K562 (cell line): ENCODE results near the gene CCL27. TPM values are rescaled to one million over a fixed set of nuclear protein-coding genes. Genes with fewer than 3 reads are reported as not detected.

Experiments
- C11orf30 ChIP-seq: fragments of 450-650 bp; IDR thresholded peaks from 2 replicates; pipeline ENCODE4 v1.6.1; 2016; ENCODE audit warnings: low read depth, mild to moderate bottlenecking
- CEBPG ChIP-seq, 3 experiments: fragments of 200-800 bp in 1 of 3; sonication (Bioruptor generic) in 1 of 3; sonication (generic) in 1 of 3; formaldehyde crosslinking in 1 of 3; IDR thresholded peaks in 2 of 3; conservative IDR thresholded peaks in 1 of 3; 2 replicates each; pipeline versions ENCODE4 v1.6.1 to v1.8.0; 2016 to 2022; ENCODE audit warnings: missing compliant biosample characterization in 2 of 3, missing genetic modification characterization in 2 of 3, mild to moderate bottlenecking in 1 of 3, missing genetic modification reagents in 1 of 3
- GATAD2B ChIP-seq: fragments of 450-650 bp; IDR thresholded peaks from 2 replicates; pipeline ENCODE4 v1.6.1; 2017; ENCODE audit warnings: mild to moderate bottlenecking, borderline replicate concordance
- HOXB6 ChIP-seq: fragments of 250-450 bp; sonication (Bioruptor Pico); IDR thresholded peaks from 2 replicates; pipeline ENCODE4 v1.5.1; 2022; ENCODE audit warnings: mild to moderate bottlenecking, borderline replicate concordance
- NFXL1 ChIP-seq: fragments of 450-650 bp; formaldehyde crosslinking; IDR thresholded peaks from 2 replicates; pipeline ENCODE4 v1.4.0; 2021; ENCODE audit warnings: mild to moderate bottlenecking
- NUFIP1 ChIP-seq: fragments of 450-650 bp; IDR thresholded peaks from 2 replicates; pipeline ENCODE4 v1.6.1; 2018; ENCODE audit not compliant: partially characterized antibody
- TOE1 ChIP-seq, 2 experiments: fragments of 450-650 bp in 1 of 2; sonication (generic) in 1 of 2; formaldehyde crosslinking in 1 of 2; IDR thresholded peaks; 2 replicates each; pipeline versions ENCODE4 v1.7.1 to v1.8.0; 2016 to 2022; ENCODE audit warnings: borderline replicate concordance in 2 of 2, mild to moderate bottlenecking in 2 of 2, antibody characterized with exemption in 1 of 2, inconsistent platforms in 1 of 2, low read depth in 1 of 2, missing genetic modification reagents in 1 of 2, moderate library complexity in 1 of 2
- ZNF197 ChIP-seq: fragments of 200-800 bp; sonication (Bioruptor generic); IDR thresholded peaks from 2 replicates; pipeline ENCODE4 v1.6.1; 2016; ENCODE audit warnings: low read depth, missing genetic modification characterization, missing compliant biosample characterization
- polyA plus RNA-seq, 8 experiments: library from polyadenylated mRNA; depleted of rRNA in 4 of 8; stranded (reverse) in 5 of 8; unstranded in 3 of 8; fragments of >200 nt; fragmentation: Nextera tagmentation in 2 of 8; fragmentation: Illumina TruSeq in 1 of 8; extraction: Ambion mirVana in 2 of 8; extraction: Trizol in 1 of 8; gene quantifications; 2 replicates each; pipeline versions ENCODE4 v1.2.1 to v1.2.3, GENCODE V29; 2011 to 2014; ENCODE audit warnings: inconsistent platforms in 1 of 8, missing spikeins in 1 of 8
- total RNA-seq, 7 experiments: library from RNA; depleted of rRNA in 6 of 7; stranded (reverse); fragments of >200 nt in 6 of 7; fragmentation: Illumina TruSeq in 2 of 7; extraction: Trizol in 2 of 7; gene quantifications; 2 replicates each; pipeline versions ENCODE4 v1.2.1 to v1.2.3, GENCODE V29; 2011 to 2021; ENCODE audit warnings: low replicate concordance in 1 of 7
- TF ChIP-seq, protein P1 (sequence below): fragments of 450-650 bp; IDR thresholded peaks from 2 replicates; pipeline ENCODE4 v1.6.1; 2016; ENCODE audit warnings: mild to moderate bottlenecking, moderate library complexity
- TF ChIP-seq, protein P2 (sequence below): fragments of 450-650 bp; IDR thresholded peaks from 2 replicates; pipeline ENCODE4 v1.6.1; 2017; ENCODE audit warnings: antibody characterized with exemption

The CCL27 gene
- total and polyA plus RNA-seq, 9 of the 15 experiments (the other 6 are each of a cell fraction or from before 2014, with no cell fraction given): 0.10 to 0.53 (median 0.27) TPM; not detected in 5

DNA sequence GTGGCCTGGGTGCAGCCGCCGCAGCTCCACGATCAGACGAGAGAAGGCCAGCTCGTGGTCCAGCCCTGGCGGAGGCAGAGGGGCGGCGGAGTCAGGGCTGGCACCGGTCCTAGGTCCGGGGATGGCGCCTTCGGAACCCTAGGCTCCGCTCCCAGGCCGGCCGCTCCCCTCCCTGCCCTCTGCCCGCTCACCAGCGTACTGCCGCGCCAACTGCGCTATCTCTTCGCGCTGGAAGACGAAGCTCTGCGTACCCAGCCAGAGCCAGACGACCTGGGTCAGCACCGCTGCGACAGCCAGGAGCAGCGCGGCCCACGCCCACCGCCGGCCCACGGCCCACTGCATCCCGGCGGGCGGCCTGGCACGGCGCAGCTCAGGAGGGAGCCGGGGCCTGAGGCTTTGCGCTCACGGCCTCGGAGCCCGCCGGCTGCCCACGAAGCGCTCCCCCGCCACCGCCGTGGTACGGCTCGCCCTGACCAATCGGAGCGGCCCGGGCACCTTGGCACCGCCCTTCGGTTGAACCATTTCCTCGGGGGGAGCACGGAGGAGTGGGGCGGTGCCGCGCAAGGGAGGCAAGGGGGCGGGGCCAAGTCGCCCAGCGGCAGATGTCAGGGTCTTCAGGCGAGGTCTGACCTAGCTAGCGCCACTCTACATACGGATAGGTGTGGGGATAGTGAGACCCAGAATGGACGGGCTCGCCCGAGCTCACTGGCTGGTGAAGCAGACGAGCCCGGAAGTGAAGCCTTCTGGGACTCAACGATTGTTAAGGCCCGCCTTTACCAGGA lies 24.9 kb downstream of the CCL27 start, which contains the start of gene SIGMAR1 (continued):
- TF ChIP-seq, protein P1, sequence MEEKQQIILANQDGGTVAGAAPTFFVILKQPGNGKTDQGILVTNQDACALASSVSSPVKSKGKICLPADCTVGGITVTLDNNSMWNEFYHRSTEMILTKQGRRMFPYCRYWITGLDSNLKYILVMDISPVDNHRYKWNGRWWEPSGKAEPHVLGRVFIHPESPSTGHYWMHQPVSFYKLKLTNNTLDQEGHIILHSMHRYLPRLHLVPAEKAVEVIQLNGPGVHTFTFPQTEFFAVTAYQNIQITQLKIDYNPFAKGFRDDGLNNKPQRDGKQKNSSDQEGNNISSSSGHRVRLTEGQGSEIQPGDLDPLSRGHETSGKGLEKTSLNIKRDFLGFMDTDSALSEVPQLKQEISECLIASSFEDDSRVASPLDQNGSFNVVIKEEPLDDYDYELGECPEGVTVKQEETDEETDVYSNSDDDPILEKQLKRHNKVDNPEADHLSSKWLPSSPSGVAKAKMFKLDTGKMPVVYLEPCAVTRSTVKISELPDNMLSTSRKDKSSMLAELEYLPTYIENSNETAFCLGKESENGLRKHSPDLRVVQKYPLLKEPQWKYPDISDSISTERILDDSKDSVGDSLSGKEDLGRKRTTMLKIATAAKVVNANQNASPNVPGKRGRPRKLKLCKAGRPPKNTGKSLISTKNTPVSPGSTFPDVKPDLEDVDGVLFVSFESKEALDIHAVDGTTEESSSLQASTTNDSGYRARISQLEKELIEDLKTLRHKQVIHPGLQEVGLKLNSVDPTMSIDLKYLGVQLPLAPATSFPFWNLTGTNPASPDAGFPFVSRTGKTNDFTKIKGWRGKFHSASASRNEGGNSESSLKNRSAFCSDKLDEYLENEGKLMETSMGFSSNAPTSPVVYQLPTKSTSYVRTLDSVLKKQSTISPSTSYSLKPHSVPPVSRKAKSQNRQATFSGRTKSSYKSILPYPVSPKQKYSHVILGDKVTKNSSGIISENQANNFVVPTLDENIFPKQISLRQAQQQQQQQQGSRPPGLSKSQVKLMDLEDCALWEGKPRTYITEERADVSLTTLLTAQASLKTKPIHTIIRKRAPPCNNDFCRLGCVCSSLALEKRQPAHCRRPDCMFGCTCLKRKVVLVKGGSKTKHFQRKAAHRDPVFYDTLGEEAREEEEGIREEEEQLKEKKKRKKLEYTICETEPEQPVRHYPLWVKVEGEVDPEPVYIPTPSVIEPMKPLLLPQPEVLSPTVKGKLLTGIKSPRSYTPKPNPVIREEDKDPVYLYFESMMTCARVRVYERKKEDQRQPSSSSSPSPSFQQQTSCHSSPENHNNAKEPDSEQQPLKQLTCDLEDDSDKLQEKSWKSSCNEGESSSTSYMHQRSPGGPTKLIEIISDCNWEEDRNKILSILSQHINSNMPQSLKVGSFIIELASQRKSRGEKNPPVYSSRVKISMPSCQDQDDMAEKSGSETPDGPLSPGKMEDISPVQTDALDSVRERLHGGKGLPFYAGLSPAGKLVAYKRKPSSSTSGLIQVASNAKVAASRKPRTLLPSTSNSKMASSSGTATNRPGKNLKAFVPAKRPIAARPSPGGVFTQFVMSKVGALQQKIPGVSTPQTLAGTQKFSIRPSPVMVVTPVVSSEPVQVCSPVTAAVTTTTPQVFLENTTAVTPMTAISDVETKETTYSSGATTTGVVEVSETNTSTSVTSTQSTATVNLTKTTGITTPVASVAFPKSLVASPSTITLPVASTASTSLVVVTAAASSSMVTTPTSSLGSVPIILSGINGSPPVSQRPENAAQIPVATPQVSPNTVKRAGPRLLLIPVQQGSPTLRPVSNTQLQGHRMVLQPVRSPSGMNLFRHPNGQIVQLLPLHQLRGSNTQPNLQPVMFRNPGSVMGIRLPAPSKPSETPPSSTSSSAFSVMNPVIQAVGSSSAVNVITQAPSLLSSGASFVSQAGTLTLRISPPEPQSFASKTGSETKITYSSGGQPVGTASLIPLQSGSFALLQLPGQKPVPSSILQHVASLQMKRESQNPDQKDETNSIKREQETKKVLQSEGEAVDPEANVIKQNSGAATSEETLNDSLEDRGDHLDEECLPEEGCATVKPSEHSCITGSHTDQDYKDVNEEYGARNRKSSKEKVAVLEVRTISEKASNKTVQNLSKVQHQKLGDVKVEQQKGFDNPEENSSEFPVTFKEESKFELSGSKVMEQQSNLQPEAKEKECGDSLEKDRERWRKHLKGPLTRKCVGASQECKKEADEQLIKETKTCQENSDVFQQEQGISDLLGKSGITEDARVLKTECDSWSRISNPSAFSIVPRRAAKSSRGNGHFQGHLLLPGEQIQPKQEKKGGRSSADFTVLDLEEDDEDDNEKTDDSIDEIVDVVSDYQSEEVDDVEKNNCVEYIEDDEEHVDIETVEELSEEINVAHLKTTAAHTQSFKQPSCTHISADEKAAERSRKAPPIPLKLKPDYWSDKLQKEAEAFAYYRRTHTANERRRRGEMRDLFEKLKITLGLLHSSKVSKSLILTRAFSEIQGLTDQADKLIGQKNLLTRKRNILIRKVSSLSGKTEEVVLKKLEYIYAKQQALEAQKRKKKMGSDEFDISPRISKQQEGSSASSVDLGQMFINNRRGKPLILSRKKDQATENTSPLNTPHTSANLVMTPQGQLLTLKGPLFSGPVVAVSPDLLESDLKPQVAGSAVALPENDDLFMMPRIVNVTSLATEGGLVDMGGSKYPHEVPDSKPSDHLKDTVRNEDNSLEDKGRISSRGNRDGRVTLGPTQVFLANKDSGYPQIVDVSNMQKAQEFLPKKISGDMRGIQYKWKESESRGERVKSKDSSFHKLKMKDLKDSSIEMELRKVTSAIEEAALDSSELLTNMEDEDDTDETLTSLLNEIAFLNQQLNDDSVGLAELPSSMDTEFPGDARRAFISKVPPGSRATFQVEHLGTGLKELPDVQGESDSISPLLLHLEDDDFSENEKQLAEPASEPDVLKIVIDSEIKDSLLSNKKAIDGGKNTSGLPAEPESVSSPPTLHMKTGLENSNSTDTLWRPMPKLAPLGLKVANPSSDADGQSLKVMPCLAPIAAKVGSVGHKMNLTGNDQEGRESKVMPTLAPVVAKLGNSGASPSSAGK: peak; percentile 90
- TF ChIP-seq HOXB6 (CRISPR knock-in tag) (no peak), C11orf30 (no peak), TOE1 (IDR thresholded peaks at IDR 0.05; ENCODE audit: borderline replicate concordance) (no peak), TOE1 (CRISPR knock-in tag; IDR thresholded peaks at IDR 0.05; ENCODE audit: borderline replicate concordance, low read depth) (no peak), NUFIP1 (no peak), NFXL1 (CRISPR knock-in tag) (no peak), CEBPG (CRISPR knock-in tag; IDR thresholded peaks at IDR 0.05) (no peak), CEBPG (tag; conservative IDR thresholded peaks at IDR 0.05 in 1 of 2, IDR thresholded peaks at IDR 0.05 in 1 of 2) (no peak), GATAD2B (no peak), ZNF197 (CRISPR knock-in tag) (no peak)
- TF ChIP-seq, protein P2, sequence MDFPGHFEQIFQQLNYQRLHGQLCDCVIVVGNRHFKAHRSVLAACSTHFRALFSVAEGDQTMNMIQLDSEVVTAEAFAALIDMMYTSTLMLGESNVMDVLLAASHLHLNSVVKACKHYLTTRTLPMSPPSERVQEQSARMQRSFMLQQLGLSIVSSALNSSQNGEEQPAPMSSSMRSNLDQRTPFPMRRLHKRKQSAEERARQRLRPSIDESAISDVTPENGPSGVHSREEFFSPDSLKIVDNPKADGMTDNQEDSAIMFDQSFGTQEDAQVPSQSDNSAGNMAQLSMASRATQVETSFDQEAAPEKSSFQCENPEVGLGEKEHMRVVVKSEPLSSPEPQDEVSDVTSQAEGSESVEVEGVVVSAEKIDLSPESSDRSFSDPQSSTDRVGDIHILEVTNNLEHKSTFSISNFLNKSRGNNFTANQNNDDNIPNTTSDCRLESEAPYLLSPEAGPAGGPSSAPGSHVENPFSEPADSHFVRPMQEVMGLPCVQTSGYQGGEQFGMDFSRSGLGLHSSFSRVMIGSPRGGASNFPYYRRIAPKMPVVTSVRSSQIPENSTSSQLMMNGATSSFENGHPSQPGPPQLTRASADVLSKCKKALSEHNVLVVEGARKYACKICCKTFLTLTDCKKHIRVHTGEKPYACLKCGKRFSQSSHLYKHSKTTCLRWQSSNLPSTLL: no peak
